GM12864 (cell line): ENCODE data around the gene NYAP2.

Experiments
- DNase-seq: peaks from one replicate; pipeline ENCODE4 v3.0.0-alpha.2; 2011; ENCODE audit warnings: low read depth
- H3K4me3 ChIP-seq: 2 replicates; pipeline ENCODE4 v1.5.1; 2011; ENCODE audit warnings: mild to moderate bottlenecking, low read depth, low read length, control low read depth
- CTCF ChIP-seq: IDR thresholded peaks from 2 replicates; pipeline ENCODE4 v1.5.1; 2011; ENCODE audit warnings: low read depth, mild to moderate bottlenecking, moderate library complexity, low read length, control low read depth, inconsistent platforms; ENCODE audit errors: missing control alignments

The NYAP2 gene

GRCh38 chr2:225463449-225463848 lies 63.9 kb downstream of the NYAP2 start:
- DNase-seq: no peak
- H3K4me3 ChIP-seq: no peak overlapping the region
- no peak for TF ChIP-seq CTCF

- TF ChIP-seq CTCF: no peak
- H3K4me3 ChIP-seq: no peak overlapping the region
- no peak for DNase-seq
Observed at GRCh38 chr2:225464346-225465025, 65.0 kb downstream of the NYAP2 start.

GRCh38 chr2:225465827-225466226 lies 66.3 kb downstream of the NYAP2 start:
- DNase-seq: no peak
- no peak for TF ChIP-seq CTCF
- no peak overlapping the region for H3K4me3 ChIP-seq

- no peak overlapping the region for H3K4me3 ChIP-seq
- DNase-seq: no peak
- TF ChIP-seq CTCF: no peak
Observed at GRCh38 chr2:225466891-225467604, 67.5 kb downstream of the NYAP2 start.

- no peak for TF ChIP-seq CTCF
- no peak overlapping the region for H3K4me3 ChIP-seq
- DNase-seq: no peak
Observed at GRCh38 chr2:225468131-225468530, 68.6 kb downstream of the NYAP2 start.

GRCh38 chr2:225471039-225471438 lies 71.5 kb downstream of the NYAP2 start:
- H3K4me3 ChIP-seq: no peak overlapping the region
- no peak for DNase-seq
- no peak for TF ChIP-seq CTCF

GRCh38 chr2:225471482-225471881 lies 72.0 kb downstream of the NYAP2 start:
- no peak for DNase-seq
- no peak for TF ChIP-seq CTCF
- H3K4me3 ChIP-seq: no peak overlapping the region
